Smooth muscle cell (in vitro differentiated cells): Measurements from ENCODE around the gene RNF220. TPM values are rescaled to one million over a fixed set of nuclear protein-coding genes. Genes with fewer than 3 reads are reported as not detected.

Experiments used
- DNase-seq: peaks from one replicate; lab custom pipeline; 2025; ENCODE audit not compliant: unreplicated experiment; lab: John Stamatoyannopoulos, UW
- H2AFZ ChIP-seq: fragments of 200-600 bp; sonication (generic); 2 replicates; pipeline ENCODE4 v1.6.0; 2016; ENCODE audit warnings: antibody characterized with exemption, low read depth, mild to moderate bottlenecking
- H3F3A ChIP-seq: fragments of 200-600 bp; sonication (generic); 2 replicates; pipeline ENCODE4 v1.6.0; 2017; ENCODE audit warnings: antibody characterized with exemption, low read depth
- H3K27ac ChIP-seq: fragments of 200-600 bp; sonication (generic); 2 replicates; pipeline ENCODE4 v1.5.1; 2016; ENCODE audit warnings: low read depth, mild to moderate bottlenecking
- H3K27me3 ChIP-seq: fragments of 200-600 bp; sonication (generic); 2 replicates; pipeline ENCODE4 v1.6.1; 2016; ENCODE audit warnings: low read depth, mild to moderate bottlenecking
- H3K36me3 ChIP-seq: fragments of 200-600 bp; sonication (generic); 2 replicates; pipeline ENCODE4 v1.5.1; 2016; ENCODE audit warnings: low read depth
- H3K4me1 ChIP-seq: fragments of 200-600 bp; sonication (generic); 2 replicates; pipeline ENCODE4 v1.5.1; 2016; ENCODE audit warnings: low read depth
- H3K4me2 ChIP-seq: fragments of 200-600 bp; sonication (generic); 2 replicates; pipeline ENCODE4 v1.6.0; 2016; ENCODE audit warnings: mild to moderate bottlenecking
- H3K4me3 ChIP-seq: fragments of 200-600 bp; sonication (generic); 2 replicates; pipeline ENCODE4 v1.5.1; 2016; ENCODE audit warnings: mild to moderate bottlenecking
- H3K79me2 ChIP-seq: fragments of 200-600 bp; sonication (generic); 2 replicates; pipeline ENCODE4 v1.6.0; 2016; ENCODE audit warnings: low read depth, mild to moderate bottlenecking
- H3K9ac ChIP-seq: fragments of 200-600 bp; sonication (generic); 2 replicates; pipeline ENCODE4 v1.6.0; 2016; ENCODE audit warnings: low read depth
- H3K9me3 ChIP-seq: fragments of 200-600 bp; sonication (generic); replicated peaks from 2 replicates; pipeline ENCODE4 v1.5.1; 2016; ENCODE audit warnings: low read depth
- H4K20me1 ChIP-seq: fragments of 200-600 bp; sonication (generic); 2 replicates; pipeline ENCODE4 v1.6.0; 2016; ENCODE audit warnings: low read depth
- WGBS: methylation state at CpG from one replicate; pipeline ENCODE4 v1.1.7; 2016; ENCODE audit warnings: low lambda C conversion rate; 5-methylcytosine and 5-hydroxymethylcytosine counted together
- polyA plus RNA-seq: library from polyadenylated mRNA; unstranded; fragments of >200 nt; fragmentation: Nextera tagmentation; extraction: Ambion mirVana; gene quantifications from 2 replicates; pipeline ENCODE4 v1.2.1, GENCODE V29; 2016
- total RNA-seq: library from RNA; depleted of rRNA; stranded (reverse); fragments of >200 nt; gene quantifications from 2 replicates; pipeline ENCODE4 v1.2.3, GENCODE V29; 2014
- TF ChIP-seq, protein P1 (sequence below): fragments of 200-600 bp; sonication (generic); IDR thresholded peaks from 2 replicates; pipeline ENCODE4 v1.5.1; 2017; ENCODE audit warnings: borderline replicate concordance, mild to moderate bottlenecking, antibody characterized with exemption; ENCODE audit not compliant: insufficient read depth, poor library complexity, severe bottlenecking

Gene RNF220
- total and polyA plus RNA-seq, 2 experiments from 2014 or later = 65.8 to 71.1 TPM

DNA sequence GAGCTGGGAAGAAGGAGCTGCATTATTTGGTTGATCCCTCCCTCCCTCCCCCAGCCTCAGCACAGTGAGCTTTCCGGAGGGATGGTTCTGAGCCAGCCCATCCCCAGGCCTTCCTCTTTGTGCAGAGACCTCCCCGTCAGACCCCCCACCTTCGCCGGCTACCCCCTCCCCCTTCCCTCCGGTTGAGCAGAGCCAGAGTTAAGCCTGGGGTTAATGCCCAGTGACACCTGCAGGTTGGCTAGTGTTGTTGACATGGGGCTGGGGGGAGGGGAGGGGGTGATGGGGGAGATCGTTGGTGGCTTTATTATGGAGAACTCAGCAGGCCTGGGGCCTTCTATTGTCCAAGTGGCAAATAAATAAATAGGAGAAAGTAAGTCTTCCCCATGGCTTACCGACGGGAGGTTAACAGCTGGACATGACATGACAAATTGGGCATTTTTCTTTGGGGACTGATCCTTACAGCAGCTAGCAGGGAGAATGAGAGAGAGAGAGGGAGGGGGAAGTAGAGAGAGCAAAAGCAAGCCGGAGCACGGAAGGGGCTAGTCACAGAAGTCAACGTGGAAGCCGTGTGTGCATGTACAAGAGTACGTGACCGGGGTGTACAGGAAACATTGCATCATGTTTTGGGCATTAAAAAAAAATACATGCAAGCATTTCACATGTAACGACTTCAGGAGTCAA, 138.1 kb downstream of the RNF220 start:
- 11% methylated on average over 10 of the region's 15 CpGs for WGBS
- no peaks in the 10 kb centered on the region for H3F3A ChIP-seq
- H4K20me1 ChIP-seq = no peaks in the 10 kb centered on the region
- H3K79me2 ChIP-seq = no peaks in the 10 kb centered on the region
- no peak for DNase-seq
- no peak overlapping the region for H3K4me3 ChIP-seq
- H3K9ac ChIP-seq = no peak overlapping the region
- TF ChIP-seq, protein P1, sequence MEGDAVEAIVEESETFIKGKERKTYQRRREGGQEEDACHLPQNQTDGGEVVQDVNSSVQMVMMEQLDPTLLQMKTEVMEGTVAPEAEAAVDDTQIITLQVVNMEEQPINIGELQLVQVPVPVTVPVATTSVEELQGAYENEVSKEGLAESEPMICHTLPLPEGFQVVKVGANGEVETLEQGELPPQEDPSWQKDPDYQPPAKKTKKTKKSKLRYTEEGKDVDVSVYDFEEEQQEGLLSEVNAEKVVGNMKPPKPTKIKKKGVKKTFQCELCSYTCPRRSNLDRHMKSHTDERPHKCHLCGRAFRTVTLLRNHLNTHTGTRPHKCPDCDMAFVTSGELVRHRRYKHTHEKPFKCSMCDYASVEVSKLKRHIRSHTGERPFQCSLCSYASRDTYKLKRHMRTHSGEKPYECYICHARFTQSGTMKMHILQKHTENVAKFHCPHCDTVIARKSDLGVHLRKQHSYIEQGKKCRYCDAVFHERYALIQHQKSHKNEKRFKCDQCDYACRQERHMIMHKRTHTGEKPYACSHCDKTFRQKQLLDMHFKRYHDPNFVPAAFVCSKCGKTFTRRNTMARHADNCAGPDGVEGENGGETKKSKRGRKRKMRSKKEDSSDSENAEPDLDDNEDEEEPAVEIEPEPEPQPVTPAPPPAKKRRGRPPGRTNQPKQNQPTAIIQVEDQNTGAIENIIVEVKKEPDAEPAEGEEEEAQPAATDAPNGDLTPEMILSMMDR = no peak
- no peak overlapping the region for H2AFZ ChIP-seq
- peaks cover 18% of the 10 kb centered on the region for H3K4me1 ChIP-seq
- H3K27ac ChIP-seq = no peak overlapping the region
- no peaks in the 10 kb centered on the region for H3K36me3 ChIP-seq
- H3K4me2 ChIP-seq = peak overlapping the region; percentile 59
- peaks cover 24% of the 10 kb centered on the region for H3K27me3 ChIP-seq
- H3K9me3 ChIP-seq = no peaks in the 10 kb centered on the region

DNA sequence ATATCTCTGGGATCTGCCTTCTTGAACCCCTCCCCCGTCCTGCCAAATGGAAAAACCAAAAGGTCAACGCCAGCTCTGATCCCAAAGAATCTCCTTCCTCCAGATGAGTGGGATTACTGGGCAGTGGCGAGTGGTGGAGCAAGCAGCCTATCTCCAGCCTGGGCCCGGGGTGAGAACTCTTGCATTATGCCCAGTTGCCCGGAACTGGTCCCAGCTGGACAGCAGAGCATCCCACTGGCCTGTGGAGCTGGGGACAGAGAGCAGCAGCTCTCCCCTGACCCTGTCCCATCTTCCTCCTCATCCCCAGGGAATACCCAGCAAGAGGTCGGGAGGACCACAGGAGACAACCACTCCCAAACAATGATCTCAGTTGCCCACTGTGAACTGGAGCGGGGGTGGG, 138.7 kb downstream of the RNF220 start:
- 22% methylated on average over 7 of the region's 7 CpGs for WGBS
- H3K27ac ChIP-seq = no peak overlapping the region
- no peak overlapping the region for H3K9ac ChIP-seq
- H3K79me2 ChIP-seq = no peaks in the 10 kb centered on the region
- H4K20me1 ChIP-seq = no peaks in the 10 kb centered on the region
- no peaks in the 10 kb centered on the region for H3F3A ChIP-seq
- no peaks in the 10 kb centered on the region for H3K9me3 ChIP-seq
- DNase-seq = no peak
- H2AFZ ChIP-seq = no peak overlapping the region
- H3K4me3 ChIP-seq = no peak overlapping the region
- H3K27me3 ChIP-seq = peaks cover 21% of the 10 kb centered on the region
- H3K4me1 ChIP-seq = peaks cover 18% of the 10 kb centered on the region
- TF ChIP-seq, protein P1 = no peak
- no peaks in the 10 kb centered on the region for H3K36me3 ChIP-seq
- peak overlapping the region; percentile 59 for H3K4me2 ChIP-seq

DNA sequence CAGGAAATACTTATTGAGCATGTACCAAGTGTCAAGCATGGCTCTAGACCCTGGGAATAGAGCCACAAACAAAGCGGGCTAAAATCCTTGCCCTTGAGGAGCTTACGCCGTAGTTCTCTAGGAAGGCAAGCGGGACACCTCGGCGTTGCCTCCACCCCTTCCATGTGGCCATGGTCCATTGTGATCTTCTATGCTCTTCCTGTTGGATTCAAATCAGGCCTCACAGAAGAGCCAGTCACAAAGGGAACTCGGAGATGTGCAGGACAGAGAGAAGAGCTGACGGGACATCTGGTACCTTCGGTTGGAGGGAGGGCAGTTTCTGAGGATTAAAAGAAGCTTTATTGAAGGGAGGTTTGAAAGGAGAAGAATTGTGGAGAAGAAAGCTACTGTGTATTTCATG, 139.9 kb downstream of the RNF220 start:
- Histone ChIP-seq H3K4me1 (peaks cover 18% of the 10 kb centered on the region), H3K27ac (no peak overlapping the region), H3K9me3 (no peaks in the 10 kb centered on the region), H3K27me3 (peaks cover 21% of the 10 kb centered on the region), H3F3A (no peaks in the 10 kb centered on the region), H3K4me2 (no peak overlapping the region), H2AFZ (no peak overlapping the region), H3K9ac (no peak overlapping the region), H3K36me3 (no peaks in the 10 kb centered on the region), H3K79me2 (no peaks in the 10 kb centered on the region), H4K20me1 (no peaks in the 10 kb centered on the region), H3K4me3 (no peak overlapping the region)
- WGBS = 89% methylated on average over 9 of the region's 9 CpGs
- no peak for DNase-seq
- TF ChIP-seq, protein P1 = no peak

DNA sequence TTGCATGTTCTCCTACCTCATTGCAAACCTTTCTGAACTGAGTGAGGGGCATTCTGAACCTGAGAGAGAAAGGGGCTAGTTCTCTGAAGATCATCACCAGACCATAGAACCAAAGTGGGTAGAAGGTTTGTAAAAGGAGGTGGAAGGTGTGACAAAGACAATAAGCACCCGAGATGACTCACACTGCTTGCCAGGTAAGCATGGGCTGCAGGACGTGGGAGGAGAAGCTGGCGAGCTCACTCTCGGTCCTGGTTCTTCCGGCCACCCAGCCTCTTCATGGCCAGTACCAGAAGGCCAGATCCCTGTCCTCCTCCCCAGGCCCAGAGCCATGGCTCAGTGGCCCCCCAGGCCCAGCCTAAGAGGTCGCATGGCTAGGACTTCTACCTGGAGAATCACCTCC, 140.9 kb downstream of the RNF220 start:
- WGBS = 77% methylated on average over 6 of the region's 6 CpGs
- Histone ChIP-seq H3K9me3 (no peaks in the 10 kb centered on the region), H3K4me2 (no peak overlapping the region), H3K9ac (no peak overlapping the region), H3K27ac (no peak overlapping the region), H3K27me3 (peaks cover 21% of the 10 kb centered on the region), H3F3A (no peaks in the 10 kb centered on the region), H2AFZ (no peak overlapping the region), H4K20me1 (no peaks in the 10 kb centered on the region), H3K79me2 (no peaks in the 10 kb centered on the region), H3K36me3 (no peaks in the 10 kb centered on the region), H3K4me1 (peaks cover 18% of the 10 kb centered on the region), H3K4me3 (no peak overlapping the region)
- no peak for DNase-seq
- TF ChIP-seq, protein P1 = no peak
